ENCODE measurements around the gene CDK13. TPM values are rescaled to one million over a fixed set of nuclear protein-coding genes. Genes with fewer than 3 reads are reported as not detected.

Gene CDK13
- polyA plus RNA-seq, 3 donors: 8.8 to 25.7 (median 11.2) TPM

DNA sequence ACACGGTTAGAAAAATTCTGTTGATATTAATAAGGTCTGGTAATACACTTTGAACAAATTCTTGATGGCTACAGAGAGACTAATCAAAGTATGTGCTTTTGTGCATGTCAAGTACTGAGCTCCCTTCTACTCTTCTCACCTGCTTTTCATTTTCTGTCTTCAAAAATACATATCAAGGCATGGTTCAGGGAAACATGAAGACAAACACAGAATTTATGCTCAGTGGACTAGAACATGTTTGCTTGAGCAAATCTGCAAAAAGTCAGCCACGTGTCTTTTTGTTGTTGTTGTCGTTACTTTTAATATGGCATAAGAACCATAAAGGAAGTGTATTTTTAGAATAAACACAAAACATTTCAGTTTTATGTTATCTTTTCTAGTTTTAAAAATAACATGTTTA lies 21.9 kb downstream of the CDK13 start:
- Mint-ChIP-seq H3K27me3 (ENCODE audit: low read depth in 3 of 3) (no peaks in the 10 kb centered on the region), H3K36me3 (peaks cover 0 to 3% of the 10 kb centered on the region in 2 donors), H3K9me3 (no peaks in the 10 kb centered on the region), H3K4me1 (peaks cover 46% of the 10 kb centered on the region), H3K4me3 (no peak overlapping the region), H3K27ac (peak overlapping the region in 1 of 7 donors; percentile 1)
- intact Hi-C loops (cut with micrococcal nuclease): no loop called here
- Histone ChIP-seq H4K20me1 (ENCODE audit: insufficient read depth, low read length) (peaks cover 100% of the 10 kb centered on the region), H3K9ac (ENCODE audit: insufficient read depth, low read length, poor library complexity, severe bottlenecking) (no peak overlapping the region), H3K4me1 (ENCODE audit: control insufficient read depth in 1 of 2, insufficient read depth in 2 of 2, low read length in 2 of 2) (peaks cover 0 to 3% of the 10 kb centered on the region in 2 donors), H3K79me2 (ENCODE audit: insufficient read depth, low read length) (peaks cover 100% of the 10 kb centered on the region), H3K27me3 (ENCODE audit: control insufficient read depth in 2 of 2, insufficient read depth in 2 of 2, low read length in 2 of 2) (no peaks in the 10 kb centered on the region), H3K4me3 (replicated peaks in 1 of 3; ENCODE audit: low read depth in 2 of 3, low read length in 3 of 3) (no peak overlapping the region), H3K4me2 (replicated peaks; ENCODE audit: extremely low read depth, low read length, poor library complexity, severe bottlenecking) (no peak overlapping the region), H2AFZ (ENCODE audit: insufficient read depth, low read depth, low read length, poor library complexity, severe bottlenecking) (no peak overlapping the region), H3K9me3 (replicated peaks in 1 of 2; ENCODE audit: control insufficient read depth in 1 of 2, insufficient read depth in 1 of 2, low read length in 2 of 2) (no peaks in the 10 kb centered on the region), H3K36me3 (replicated peaks in 1 of 2; ENCODE audit: control insufficient read depth in 1 of 2, insufficient read depth in 2 of 2, low read length in 2 of 2) (no peaks in the 10 kb centered on the region), H3K27ac (ENCODE audit: low read depth in 1 of 2, low read length in 2 of 2) (no peak overlapping the region)
- DNase-seq: no peak
- no CpG with 5 or more reads among the region's 3 CpGs for WGBS (ENCODE audit: insufficient coverage)
- TF ChIP-seq, protein P1, sequence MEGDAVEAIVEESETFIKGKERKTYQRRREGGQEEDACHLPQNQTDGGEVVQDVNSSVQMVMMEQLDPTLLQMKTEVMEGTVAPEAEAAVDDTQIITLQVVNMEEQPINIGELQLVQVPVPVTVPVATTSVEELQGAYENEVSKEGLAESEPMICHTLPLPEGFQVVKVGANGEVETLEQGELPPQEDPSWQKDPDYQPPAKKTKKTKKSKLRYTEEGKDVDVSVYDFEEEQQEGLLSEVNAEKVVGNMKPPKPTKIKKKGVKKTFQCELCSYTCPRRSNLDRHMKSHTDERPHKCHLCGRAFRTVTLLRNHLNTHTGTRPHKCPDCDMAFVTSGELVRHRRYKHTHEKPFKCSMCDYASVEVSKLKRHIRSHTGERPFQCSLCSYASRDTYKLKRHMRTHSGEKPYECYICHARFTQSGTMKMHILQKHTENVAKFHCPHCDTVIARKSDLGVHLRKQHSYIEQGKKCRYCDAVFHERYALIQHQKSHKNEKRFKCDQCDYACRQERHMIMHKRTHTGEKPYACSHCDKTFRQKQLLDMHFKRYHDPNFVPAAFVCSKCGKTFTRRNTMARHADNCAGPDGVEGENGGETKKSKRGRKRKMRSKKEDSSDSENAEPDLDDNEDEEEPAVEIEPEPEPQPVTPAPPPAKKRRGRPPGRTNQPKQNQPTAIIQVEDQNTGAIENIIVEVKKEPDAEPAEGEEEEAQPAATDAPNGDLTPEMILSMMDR (IDR thresholded peaks at IDR 0.05): no peak

- no peak overlapping the region for H3K4me3 Mint-ChIP-seq
- TF ChIP-seq, protein P1 (IDR thresholded peaks at IDR 0.05): no peak
- H3K4me1 Mint-ChIP-seq: peaks cover 29% of the 10 kb centered on the region
- DNase-seq: no peak
- H3K36me3 Mint-ChIP-seq: peaks cover 0 to 3% of the 10 kb centered on the region in 2 donors
- H3K27ac Mint-ChIP-seq: peak overlapping the region in 4 of 7 donors; percentile 2 to 30 (median 24)
- no CpG with 5 or more reads among the region's 2 CpGs for WGBS (ENCODE audit: insufficient coverage)
- Histone ChIP-seq H4K20me1 (ENCODE audit: insufficient read depth, low read length) (peaks cover 100% of the 10 kb centered on the region), H3K9ac (ENCODE audit: insufficient read depth, low read length, poor library complexity, severe bottlenecking) (no peak overlapping the region), H2AFZ (ENCODE audit: insufficient read depth, low read depth, low read length, poor library complexity, severe bottlenecking) (no peak overlapping the region), H3K79me2 (ENCODE audit: insufficient read depth, low read length) (peaks cover 100% of the 10 kb centered on the region), H3K27me3 (ENCODE audit: control insufficient read depth in 2 of 2, insufficient read depth in 2 of 2, low read length in 2 of 2) (no peaks in the 10 kb centered on the region), H3K4me3 (replicated peaks in 1 of 3; ENCODE audit: low read depth in 2 of 3, low read length in 3 of 3) (no peak overlapping the region), H3K4me1 (ENCODE audit: control insufficient read depth in 1 of 2, insufficient read depth in 2 of 2, low read length in 2 of 2) (peaks cover 0 to 3% of the 10 kb centered on the region in 2 donors), H3K9me3 (replicated peaks in 1 of 2; ENCODE audit: control insufficient read depth in 1 of 2, insufficient read depth in 1 of 2, low read length in 2 of 2) (no peaks in the 10 kb centered on the region), H3K36me3 (replicated peaks in 1 of 2; ENCODE audit: control insufficient read depth in 1 of 2, insufficient read depth in 2 of 2, low read length in 2 of 2) (no peaks in the 10 kb centered on the region), H3K27ac (ENCODE audit: low read depth in 1 of 2, low read length in 2 of 2) (no peak overlapping the region), H3K4me2 (replicated peaks; ENCODE audit: extremely low read depth, low read length, poor library complexity, severe bottlenecking) (no peak overlapping the region)
- H3K27me3 Mint-ChIP-seq (ENCODE audit: low read depth in 3 of 3): no peaks in the 10 kb centered on the region
- intact Hi-C loops (cut with micrococcal nuclease): no loop called here
- H3K9me3 Mint-ChIP-seq: no peaks in the 10 kb centered on the region
Measured at GRCh38 chr7:39973801-39974200, 23.7 kb downstream of the CDK13 start.
